GM12865 (cell line): ENCODE measurements around the gene PHRF1.

Experiments used
- DNase-seq: peaks from one replicate; pipeline ENCODE4 v3.0.0; 2010; ENCODE audit warnings: low read depth
- H3K4me3 ChIP-seq: 2 replicates; pipeline ENCODE4 v1.5.1; 2011; ENCODE audit warnings: mild to moderate bottlenecking, low read depth, low read length, control low read depth
- CTCF ChIP-seq: IDR thresholded peaks from 2 replicates; pipeline ENCODE4 v1.5.1; 2011; ENCODE audit warnings: low read length, control low read depth, low read depth, inconsistent platforms; ENCODE audit not compliant: insufficient read depth; ENCODE audit errors: missing control alignments

Gene PHRF1

GRCh38 chr11:555227-555779 is 21.0 kb upstream of the PHRF1 start:
- TF ChIP-seq CTCF: no peak
- DNase-seq: no peak
- no peak overlapping the region; the same call in 1 of the 2 replicates for H3K4me3 ChIP-seq

- no peak overlapping the region for H3K4me3 ChIP-seq
- no peak for TF ChIP-seq CTCF
- DNase-seq: no peak
Measured at GRCh38 chr11:555780-556661, 20.2 kb upstream of the PHRF1 start.

DNA sequence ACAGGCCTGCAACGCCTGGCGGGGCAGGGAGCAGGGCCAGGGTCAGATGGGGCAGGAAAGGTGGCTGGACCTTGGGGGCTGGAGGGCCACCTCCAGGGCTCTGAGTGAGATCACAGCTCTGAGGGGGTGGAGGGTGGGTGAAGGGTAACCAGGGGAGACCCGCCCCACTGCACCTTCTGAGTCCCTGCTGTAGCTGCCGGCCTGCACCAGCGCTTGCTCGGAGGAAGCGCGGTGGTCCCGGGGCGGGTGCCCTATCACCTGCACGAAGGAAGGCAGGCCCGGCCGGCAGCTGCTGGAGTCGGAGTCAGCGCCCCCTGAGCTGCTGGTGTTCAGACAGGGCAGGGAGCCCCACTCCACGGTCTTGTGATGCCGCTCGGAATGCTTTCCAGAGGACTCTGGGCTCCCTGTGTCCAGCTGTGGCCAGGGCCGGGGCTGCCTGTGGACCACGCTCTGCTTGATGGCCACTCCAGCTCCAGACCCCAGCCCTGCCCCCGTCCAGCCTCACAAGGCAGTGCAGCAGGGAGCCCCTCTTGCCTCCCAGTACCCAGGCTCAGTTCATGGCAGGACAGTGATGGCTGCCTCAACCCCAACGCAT is 19.5 kb upstream of the PHRF1 start:
- no peak for DNase-seq
- TF ChIP-seq CTCF: no peak
- H3K4me3 ChIP-seq: no peak overlapping the region

DNA sequence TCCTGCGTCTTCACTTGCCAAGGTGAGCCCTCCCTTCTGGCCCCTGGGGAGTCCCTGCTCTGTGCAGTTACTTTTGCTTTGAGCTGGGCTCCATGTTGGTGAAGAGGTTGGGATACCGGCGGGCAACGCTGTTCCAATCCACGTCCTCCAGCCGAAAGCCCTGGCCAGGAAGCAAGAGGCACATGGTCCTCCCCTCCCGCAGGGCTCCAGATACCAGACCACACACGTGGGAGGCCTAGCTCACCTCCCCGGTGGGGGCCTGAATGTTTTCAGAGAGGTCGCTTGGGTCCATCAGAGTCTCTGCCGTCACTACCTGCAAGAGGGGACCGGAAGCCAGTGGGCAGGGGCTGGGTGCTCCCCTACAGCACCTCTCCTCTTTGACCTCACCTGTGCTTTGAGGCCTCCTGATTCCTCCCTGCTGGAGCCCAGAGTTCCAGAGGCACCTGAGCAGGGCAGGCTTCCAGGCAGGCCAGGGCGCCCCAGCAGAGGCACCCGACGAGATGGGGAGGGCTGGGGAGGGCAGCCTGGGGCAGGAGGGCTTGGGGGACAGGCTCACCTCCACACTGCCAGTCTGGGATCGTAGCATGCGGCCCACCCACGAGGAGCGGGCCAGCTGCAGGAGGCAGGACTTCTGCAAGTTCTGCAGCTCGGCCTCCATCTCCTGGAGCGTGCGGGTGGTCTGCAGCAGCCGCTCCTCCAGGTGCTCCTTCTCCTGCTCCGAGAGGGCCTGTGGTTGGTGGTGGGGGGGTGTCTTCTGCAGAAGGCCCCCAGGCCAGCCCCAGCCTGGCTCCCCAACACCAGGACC is 18.7 kb upstream of the PHRF1 start:
- no peak overlapping the region for H3K4me3 ChIP-seq
- TF ChIP-seq CTCF: no peak
- DNase-seq: no peak

GRCh38 chr11:558503-558902 is 17.8 kb upstream of the PHRF1 start:
- no peak overlapping the region for H3K4me3 ChIP-seq
- TF ChIP-seq CTCF: no peak
- no peak for DNase-seq

- no peak for TF ChIP-seq CTCF
- no peak for DNase-seq
- no peak overlapping the region for H3K4me3 ChIP-seq
Measured at GRCh38 chr11:559020-559620, 17.1 kb upstream of the PHRF1 start.
